ENCODE measurements around the gene TMEM116.
"Not testable (repeated sequence)": the region's sequence is repeated elsewhere in the genome, so short reads cannot be mapped to it uniquely, and the experiment has no call there.

TMEM116 gene

DNA sequence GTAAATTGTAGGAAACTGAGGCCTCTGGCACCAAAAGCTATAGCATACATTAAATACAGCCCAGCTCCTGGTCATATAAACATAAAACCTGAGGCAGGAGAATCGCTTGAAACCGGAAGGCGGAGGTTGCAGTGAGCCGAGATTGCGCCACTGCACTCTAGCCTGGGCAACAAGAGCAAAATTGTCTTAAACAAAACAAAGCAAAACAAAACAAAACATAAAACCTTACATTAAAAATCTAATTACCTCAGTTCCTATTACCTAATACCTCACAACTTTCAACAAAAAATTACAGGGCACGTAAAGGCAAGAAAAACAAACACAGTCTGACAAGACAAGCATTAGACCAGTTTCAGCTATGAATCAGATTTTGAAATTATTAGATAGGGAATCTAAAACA lies 36.7 kb downstream of the TMEM116 start:
- no peak for DNase-seq (ENCODE audit: low read depth)

DNA sequence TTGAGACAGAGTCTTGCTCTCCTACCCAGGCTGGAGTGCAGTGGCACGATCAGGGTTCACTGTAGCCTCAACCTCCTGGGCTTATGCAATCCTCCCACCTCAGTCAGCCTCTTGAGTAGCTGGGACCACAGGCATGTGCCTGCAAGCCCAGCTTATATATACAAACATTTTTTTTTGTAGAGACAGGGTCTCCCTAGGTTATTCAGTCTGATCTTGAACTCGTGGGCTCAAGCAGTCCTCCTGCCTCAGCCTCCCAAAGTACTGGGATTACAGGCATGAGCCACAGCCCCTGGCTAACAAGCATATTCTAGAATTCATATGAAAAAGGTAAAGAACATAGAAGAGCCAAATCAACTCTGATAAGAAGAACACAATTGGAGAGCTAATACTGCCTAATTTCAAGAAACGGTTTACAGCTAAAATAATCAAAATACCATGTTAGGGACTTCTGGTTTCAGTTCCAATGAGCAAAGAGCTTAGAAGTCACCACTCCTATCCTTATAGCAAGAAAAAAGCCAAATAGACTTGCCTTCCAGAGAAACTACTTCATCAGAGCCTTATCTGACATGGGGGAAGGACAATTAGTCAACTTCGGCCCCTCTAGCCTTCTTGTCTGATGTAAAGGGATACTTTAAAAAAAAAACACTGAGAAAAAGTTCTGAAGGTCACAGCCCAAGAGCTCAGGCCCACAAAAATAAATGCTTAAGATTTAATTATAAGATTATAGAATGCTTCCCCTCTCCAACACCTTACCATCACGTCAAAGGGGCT lies 37.6 kb downstream of the TMEM116 start:
- no peak for DNase-seq (ENCODE audit: low read depth)

GRCh38 chr12:111971800-111972199 lies 41.2 kb downstream of the TMEM116 start:
- no peak for DNase-seq (ENCODE audit: low read depth)

GRCh38 chr12:111964935-111965334 lies 48.0 kb downstream of the TMEM116 start:
- no peak for DNase-seq (ENCODE audit: low read depth)

- DNase-seq (ENCODE audit: low read depth) = not testable (repeated sequence)
Measured at GRCh38 chr12:111959518-111959917, 53.4 kb downstream of the TMEM116 start.

DNA sequence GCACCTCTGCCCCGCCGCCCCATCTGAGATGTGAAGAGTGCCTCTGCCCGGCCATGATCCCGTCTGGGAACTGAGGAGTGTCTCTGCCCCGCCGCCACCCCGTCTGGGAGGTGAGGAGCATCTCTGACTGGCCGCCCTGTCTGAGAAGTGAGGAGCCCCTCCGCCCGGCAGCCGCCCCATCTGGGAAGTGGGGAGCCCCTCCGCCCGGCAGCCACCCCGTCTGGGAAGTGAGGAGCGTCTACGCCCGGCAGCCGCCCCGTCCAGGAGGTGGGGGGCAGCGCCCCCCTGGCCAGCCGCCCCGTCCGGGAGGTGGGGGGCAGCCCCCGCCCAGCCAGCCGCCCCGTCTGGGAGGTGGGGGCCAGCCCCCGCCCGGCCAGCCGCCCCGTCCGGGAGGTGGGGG lies 55.7 kb downstream of the TMEM116 start:
- not testable (repeated sequence) for DNase-seq (ENCODE audit: low read depth)

- DNase-seq (ENCODE audit: low read depth) = no peak
Measured at GRCh38 chr12:111954969-111955368, 58.0 kb downstream of the TMEM116 start.

- DNase-seq (ENCODE audit: low read depth) = no peak
Measured at GRCh38 chr12:111953455-111953854, 59.5 kb downstream of the TMEM116 start.

GRCh38 chr12:111952084-111952787 lies 60.7 kb downstream of the TMEM116 start:
- not testable (repeated sequence) for DNase-seq (ENCODE audit: low read depth)

GRCh38 chr12:111950961-111951676 lies 61.8 kb downstream of the TMEM116 start:
- DNase-seq (ENCODE audit: low read depth) = not testable (repeated sequence)

DNA sequence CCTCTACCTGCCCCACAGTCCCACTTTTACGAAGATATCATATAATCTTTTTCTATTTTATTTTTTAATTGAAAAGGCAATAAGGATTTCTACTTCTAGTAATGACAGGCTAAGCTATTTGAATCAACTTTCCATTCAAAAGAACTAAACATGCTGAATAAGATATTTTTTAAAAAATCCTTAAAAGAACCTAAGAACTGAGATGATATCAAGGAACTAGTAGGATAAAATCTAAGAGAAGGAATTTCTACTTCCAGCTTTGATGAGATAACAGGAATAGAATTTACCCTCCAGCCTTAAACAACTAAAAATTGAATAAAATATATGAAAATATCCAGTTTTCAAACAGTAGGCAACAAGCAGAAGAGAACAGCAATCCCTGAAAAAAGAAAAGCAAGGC lies 69.0 kb downstream of the TMEM116 start:
- no peak for DNase-seq (ENCODE audit: low read depth)

GRCh38 chr12:111942557-111942956 lies 70.4 kb downstream of the TMEM116 start:
- no peak for DNase-seq (ENCODE audit: low read depth)

- DNase-seq (ENCODE audit: low read depth) = no peak
Measured at GRCh38 chr12:111937429-111937828, 75.5 kb downstream of the TMEM116 start.

DNA sequence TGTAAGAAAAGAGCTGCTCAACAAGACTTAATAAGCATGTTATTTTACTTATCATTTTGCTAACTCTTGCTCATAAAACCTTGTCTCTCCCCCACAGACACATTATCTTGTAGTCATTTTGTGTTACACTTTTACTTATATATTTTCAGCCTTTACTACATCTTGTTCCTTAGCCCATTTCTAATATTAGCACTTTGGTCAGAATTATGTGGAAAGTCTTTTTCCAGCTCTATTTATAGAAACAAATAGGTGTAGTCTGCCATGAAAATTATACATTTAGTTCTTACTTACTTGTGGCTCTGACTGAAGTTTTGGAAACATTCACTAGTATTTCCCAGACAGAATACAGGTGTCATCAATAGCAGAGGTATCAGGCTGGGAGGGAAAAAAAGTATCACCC lies 76.1 kb downstream of the TMEM116 start:
- no peak for DNase-seq (ENCODE audit: low read depth)

GRCh38 chr12:111932241-111932640 lies 80.7 kb downstream of the TMEM116 start:
- DNase-seq (ENCODE audit: low read depth) = no peak

DNA sequence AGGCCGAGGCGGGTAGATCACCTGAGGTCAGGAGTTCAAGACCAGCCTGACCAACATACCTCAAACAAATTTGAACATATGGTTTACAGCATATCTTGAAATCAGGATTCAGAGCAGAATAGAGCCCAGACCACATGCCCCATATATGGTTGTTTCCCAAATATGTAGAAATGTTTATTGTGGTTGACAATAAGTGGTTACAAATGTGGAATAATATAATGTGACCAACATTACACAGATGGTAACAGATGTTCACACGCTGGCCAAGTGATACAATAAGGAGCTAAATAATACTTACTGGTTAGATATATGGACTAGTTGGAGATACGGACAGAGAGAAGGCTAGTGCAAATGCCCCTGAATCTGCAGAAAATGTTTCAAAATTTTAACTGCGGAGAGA lies 85.6 kb downstream of the TMEM116 start:
- no peak for DNase-seq (ENCODE audit: low read depth)

DNA sequence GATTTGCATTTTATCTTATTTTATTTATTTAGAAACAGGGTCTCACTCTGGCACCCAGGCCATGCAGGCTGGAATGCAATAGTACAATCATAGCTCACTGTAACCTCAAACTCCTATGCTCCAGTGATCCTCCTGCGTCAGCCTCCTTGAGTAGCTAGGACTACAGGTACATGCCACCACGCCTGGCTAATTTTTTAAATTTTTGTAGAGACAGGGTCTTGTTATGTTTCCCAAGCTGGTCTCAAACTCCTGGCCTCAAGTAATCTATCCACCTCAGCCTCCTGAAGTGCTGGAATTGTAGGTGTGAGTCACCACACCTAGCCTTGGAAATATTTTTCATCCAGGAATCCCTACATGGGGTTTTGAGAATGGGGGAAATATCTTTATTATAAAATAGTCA lies 86.3 kb downstream of the TMEM116 start:
- no peak for DNase-seq (ENCODE audit: low read depth)

- DNase-seq (ENCODE audit: low read depth) = no peak
Measured at GRCh38 chr12:111925171-111925570, 87.8 kb downstream of the TMEM116 start.

DNA sequence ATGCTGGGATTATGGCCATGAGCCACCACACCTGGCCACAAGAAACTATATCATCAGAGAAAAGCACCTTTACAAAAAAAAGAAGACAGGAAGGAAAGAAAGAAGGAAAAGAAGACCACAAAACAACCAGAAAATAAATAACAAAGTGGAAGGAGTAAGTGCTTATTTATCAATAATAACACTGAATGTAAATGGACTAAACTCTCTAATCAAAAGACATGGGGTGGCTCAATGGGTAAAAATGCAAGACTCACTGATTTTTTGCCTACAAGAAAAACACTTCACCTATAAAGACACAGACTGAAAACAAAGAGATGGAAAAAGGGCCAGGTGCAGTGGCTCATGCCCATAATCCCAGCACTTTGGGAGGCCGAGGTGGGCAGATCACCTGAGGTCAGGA lies 105.2 kb downstream of the TMEM116 start:
- no peak for DNase-seq (ENCODE audit: low read depth)

GRCh38 chr12:111905502-111905901 lies 107.5 kb downstream of the TMEM116 start:
- DNase-seq (ENCODE audit: low read depth) = no peak

DNA sequence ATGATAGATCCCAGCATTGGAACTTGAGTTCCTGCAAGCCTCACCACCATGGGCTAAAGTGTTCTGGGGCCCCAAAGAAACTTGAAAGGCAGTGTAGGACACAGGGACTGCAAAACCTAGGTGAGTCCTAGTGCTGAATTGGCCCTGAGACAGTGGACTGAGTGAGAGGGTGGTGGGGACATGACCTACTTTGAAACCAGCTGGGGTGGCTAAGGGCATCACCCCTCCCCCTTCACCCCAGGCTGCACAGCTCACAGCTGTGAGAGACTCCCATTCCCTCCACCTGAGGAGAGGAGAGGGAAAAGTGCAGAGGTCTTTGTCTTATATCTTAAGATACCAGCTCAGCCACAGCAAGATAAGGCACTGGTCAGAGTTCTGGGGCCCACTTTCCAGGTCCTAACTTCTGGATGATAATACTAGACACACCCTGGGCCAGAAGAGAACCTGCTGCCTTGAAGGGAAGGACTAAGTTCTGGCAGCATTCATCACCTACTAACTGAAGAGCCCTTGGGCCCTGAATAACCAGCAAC lies 108.5 kb downstream of the TMEM116 start:
- DNase-seq (ENCODE audit: low read depth) = no peak

GRCh38 chr12:111901182-111901581 lies 111.8 kb downstream of the TMEM116 start:
- no peak for DNase-seq (ENCODE audit: low read depth)

DNA sequence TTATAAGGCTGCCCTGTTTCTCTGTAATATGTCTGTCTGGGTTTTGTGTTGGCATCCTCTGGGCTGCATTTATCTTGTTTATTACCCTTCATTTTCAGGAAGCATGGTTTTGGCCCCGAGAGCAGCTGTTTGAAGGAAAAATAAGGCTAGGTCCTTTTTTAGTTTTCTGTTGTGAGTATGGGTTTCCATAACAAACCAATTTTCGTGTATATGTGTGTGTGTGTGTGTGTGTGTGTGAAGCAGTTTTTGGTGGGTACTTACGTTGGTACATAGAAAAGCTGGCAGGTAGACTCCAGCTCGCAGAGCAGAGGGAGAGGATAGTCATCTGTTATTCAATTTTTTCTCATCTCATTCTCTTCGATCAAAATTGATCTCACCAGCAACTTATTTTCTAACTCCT lies 118.4 kb downstream of the TMEM116 start:
- DNase-seq (ENCODE audit: low read depth) = no peak

Data from activated T-cell treated with anti-CD3 and anti-CD28 coated beads for 24 hours (primary cell).